ENCODE data around the gene TMIE. TPM values are rescaled to one million over a fixed set of nuclear protein-coding genes. Genes with fewer than 3 reads are reported as not detected.

Gene TMIE
- total RNA-seq, 1 experiment from 2014 or later = 0.59 TPM

DNA sequence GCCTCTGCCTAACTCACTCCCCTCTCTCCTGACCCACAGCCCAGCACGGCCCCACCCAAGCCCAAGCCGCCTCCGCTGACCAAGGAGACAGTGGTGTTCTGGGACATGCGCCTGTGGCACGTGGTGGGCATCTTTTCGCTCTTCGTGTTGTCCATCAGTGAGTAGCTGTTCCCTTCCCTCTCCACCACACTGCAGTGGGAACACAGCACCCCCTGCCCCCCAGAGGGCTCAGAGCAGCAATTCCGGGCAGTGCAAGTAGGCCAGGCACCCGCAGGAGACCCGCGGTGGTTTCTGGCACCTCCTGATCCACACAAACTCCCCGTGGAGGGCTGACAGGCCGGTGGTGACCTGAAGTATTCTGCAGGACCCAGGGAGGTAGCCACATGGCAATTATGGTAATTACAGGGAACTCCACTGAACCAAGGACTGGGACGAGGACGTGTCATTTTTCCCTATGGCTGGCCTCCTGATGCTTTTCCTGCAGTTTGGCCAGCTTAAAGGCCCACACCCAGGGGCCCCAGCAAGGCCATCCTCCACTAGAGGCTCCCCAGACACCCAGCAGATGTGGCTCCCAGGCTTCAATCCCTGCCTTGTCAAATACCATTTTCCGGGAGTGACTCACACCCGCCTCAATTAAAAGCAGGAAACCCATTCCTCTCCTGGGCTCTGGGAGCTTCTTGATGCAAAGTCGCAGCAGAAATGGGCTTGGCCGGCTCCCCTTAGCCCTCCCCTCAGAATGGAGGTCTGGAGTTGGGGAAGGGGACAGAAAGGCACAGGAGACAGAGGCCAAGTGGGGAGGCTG lies 4.8 kb downstream of the TMIE start:
- H3K27me3 ChIP-seq (ENCODE audit: control insufficient read depth, insufficient read depth, low read length) = peaks cover 3% of the 10 kb centered on the region
- no peak for DNase-seq
- H3K36me3 ChIP-seq (replicated peaks; ENCODE audit: control insufficient read depth, insufficient read depth, low read length) = no peaks in the 10 kb centered on the region
- H3K4me3 ChIP-seq (ENCODE audit: insufficient read depth, low read depth, low read length) = no peak overlapping the region

DNA sequence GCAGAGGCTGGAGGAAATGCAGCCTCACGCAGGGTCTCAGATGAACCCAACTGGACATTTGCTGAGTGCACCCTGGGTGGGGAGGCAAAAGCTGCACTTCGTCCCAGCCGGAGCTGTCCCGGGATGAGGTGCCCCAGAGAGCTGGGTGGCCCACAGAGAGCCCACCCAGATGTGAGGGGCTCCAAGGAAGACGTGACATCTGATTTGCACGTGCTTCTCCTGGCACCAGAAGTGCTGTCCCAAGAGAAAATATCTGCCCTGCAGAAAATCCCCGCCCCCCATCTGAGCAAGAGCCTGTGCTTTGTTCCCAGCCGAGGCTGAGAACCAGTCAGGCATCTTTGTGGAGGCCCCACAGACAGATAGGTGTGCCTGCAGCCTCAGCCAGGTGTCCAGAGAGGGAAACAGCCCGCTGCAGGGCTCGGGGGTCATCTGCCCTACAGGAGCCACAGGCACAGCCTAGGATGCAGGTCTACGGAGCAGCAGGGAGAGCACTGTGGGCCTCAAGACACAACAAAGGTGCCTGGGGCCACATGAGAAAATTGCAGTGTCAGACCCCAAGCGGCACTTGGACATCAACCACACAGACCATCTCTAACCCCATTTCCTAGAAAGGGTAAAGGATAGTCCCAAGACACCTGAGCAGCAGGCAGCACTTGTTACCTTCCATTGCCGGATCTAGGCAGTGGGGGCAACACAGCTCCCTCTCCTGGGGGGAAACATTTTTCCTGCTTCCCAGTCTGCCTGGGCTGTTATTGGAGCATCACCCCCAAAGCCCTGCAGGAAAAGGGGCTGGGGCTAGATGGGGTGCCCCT lies 5.8 kb downstream of the TMIE start:
- Histone ChIP-seq H3K4me3 (ENCODE audit: insufficient read depth, low read depth, low read length) (no peak overlapping the region), H3K36me3 (replicated peaks; ENCODE audit: control insufficient read depth, insufficient read depth, low read length) (no peaks in the 10 kb centered on the region), H3K27me3 (ENCODE audit: control insufficient read depth, insufficient read depth, low read length) (no peaks in the 10 kb centered on the region)
- DNase-seq = peak; percentile 75

DNA sequence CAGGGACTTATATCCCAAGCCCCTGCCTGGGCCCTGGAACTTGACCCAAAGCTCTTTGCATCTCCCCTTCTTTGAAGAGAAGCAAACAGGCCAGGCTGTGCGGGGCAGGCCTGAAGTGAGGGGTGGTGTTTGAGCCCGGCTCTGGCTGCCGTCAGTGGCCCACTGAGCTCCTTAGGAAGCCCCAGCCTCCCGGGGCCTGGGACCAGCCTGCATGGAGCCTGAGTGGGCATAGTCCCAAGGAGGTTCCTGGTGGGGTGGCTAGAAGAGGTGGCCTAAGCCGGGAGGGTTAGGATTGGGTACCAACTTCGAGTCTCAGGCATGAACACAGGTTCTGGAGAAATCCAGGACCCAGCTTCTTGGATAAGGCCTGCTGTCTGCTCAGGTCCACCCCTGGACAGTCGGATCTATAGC lies 6.4 kb downstream of the TMIE start:
- no peak for DNase-seq
- Histone ChIP-seq H3K4me3 (ENCODE audit: insufficient read depth, low read depth, low read length) (no peak overlapping the region), H3K36me3 (replicated peaks; ENCODE audit: control insufficient read depth, insufficient read depth, low read length) (no peaks in the 10 kb centered on the region), H3K27me3 (ENCODE audit: control insufficient read depth, insufficient read depth, low read length) (no peaks in the 10 kb centered on the region)

DNA sequence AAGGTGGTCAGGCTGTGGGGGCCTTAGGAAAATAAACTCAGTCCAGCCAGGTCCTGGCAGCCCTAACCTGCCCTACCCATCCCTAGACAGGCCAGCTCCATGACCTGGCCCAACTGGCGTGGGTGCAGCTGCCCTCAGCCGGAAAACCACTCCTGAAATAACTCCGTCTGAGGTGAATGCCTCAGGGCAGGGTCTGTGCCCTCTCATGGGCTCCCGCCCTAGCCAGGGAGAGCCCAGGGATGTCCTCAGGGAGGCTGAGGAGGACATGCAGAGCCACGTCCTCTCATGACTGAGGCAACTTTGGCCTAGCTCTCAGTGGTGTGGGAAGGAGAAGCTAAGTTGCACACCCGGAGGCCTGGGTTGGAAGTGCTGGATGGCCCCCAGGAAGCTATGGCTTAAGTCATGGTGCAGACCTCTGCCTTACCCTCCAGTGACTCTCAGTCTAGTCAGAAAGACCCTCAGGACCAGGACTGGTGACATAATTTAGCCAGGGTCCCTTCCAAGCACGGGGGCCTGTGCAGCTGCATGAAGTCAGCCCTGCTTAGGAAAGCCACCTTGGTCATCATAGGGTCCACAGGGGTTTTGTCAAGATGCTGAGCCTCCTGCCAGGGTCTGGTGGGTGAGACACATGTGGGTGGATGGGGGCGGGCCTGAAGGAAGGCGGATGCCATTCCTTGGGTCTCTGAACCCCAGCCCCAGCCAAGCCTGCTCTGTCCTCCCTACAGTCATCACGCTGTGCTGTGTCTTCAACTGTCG lies 7.4 kb downstream of the TMIE start:
- no peak overlapping the region for H3K4me3 ChIP-seq (ENCODE audit: insufficient read depth, low read depth, low read length)
- no peaks in the 10 kb centered on the region for H3K27me3 ChIP-seq (ENCODE audit: control insufficient read depth, insufficient read depth, low read length)
- H3K36me3 ChIP-seq (replicated peaks; ENCODE audit: control insufficient read depth, insufficient read depth, low read length) = no peaks in the 10 kb centered on the region
- no peak for DNase-seq

DNA sequence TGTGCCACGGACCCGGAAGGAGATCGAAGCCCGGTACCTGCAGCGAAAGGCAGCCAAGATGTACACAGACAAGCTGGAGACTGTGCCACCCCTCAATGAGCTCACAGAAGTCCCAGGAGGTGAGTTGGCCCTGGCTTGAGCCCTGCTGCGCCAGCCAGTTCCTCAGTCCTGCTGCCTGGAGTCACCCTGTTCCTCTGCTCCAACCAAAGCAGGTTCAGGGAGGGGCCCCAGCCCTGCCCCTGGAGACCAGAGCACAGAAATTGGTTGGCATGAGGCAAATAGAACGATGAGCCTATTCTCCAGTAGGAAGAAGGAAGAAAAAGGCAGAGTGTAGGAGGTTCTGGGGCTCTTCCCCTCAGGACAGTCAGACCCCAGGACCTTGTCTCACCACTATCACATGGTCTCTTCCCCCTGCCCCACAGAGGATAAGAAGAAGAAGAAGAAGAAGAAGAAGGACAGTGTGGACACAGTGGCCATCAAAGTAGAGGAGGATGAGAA lies 8.0 kb downstream of the TMIE start:
- no peak for DNase-seq
- H3K36me3 ChIP-seq (replicated peaks; ENCODE audit: control insufficient read depth, insufficient read depth, low read length) = no peaks in the 10 kb centered on the region
- no peak overlapping the region for H3K4me3 ChIP-seq (ENCODE audit: insufficient read depth, low read depth, low read length)
- no peaks in the 10 kb centered on the region for H3K27me3 ChIP-seq (ENCODE audit: control insufficient read depth, insufficient read depth, low read length)

DNA sequence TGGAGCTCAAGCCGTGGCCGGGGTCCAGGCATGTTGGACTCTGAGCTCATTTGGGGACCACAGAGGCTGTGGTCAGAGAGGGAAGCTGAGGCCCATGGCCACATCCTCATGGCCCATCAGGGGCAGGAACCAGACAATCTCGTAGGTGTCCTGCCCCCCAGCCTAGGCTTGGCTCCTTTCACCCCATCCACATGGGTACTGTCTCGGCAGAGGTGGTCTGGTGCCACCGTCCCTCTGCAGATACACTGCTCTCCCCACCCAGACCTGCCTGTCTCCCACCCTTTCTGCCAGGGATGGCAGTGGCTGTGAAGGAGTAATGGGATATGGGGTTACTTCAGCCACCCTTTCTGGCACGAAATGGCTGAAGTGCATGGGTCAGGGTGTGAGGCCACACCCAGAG lies 8.5 kb downstream of the TMIE start:
- DNase-seq = no peak
- H3K4me3 ChIP-seq (ENCODE audit: insufficient read depth, low read depth, low read length) = no peak overlapping the region
- H3K27me3 ChIP-seq (ENCODE audit: control insufficient read depth, insufficient read depth, low read length) = no peaks in the 10 kb centered on the region
- H3K36me3 ChIP-seq (replicated peaks; ENCODE audit: control insufficient read depth, insufficient read depth, low read length) = no peaks in the 10 kb centered on the region

DNA sequence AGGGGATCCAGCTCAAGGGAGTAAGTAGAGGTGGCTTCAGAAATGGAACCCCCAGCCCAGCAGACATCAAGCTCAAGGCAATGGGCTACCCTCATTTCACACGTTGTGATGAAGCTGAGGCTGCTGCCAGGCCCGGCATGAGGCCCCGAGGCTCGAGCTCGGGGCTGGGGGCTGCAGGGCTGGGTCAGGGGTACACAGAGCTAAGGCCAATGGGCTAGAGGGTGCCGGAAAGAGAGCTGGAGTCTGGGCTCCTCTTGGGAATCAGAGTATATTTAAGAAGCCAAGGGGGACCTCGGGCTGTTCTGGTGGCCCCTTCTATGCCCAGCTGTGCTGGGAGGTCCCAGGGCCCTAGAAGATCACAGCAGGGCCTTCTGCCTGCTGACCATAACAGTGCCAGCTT lies 9.0 kb downstream of the TMIE start:
- Histone ChIP-seq H3K4me3 (ENCODE audit: insufficient read depth, low read depth, low read length) (no peak overlapping the region), H3K27me3 (ENCODE audit: control insufficient read depth, insufficient read depth, low read length) (no peaks in the 10 kb centered on the region), H3K36me3 (replicated peaks; ENCODE audit: control insufficient read depth, insufficient read depth, low read length) (no peaks in the 10 kb centered on the region)
- no peak for DNase-seq

DNA sequence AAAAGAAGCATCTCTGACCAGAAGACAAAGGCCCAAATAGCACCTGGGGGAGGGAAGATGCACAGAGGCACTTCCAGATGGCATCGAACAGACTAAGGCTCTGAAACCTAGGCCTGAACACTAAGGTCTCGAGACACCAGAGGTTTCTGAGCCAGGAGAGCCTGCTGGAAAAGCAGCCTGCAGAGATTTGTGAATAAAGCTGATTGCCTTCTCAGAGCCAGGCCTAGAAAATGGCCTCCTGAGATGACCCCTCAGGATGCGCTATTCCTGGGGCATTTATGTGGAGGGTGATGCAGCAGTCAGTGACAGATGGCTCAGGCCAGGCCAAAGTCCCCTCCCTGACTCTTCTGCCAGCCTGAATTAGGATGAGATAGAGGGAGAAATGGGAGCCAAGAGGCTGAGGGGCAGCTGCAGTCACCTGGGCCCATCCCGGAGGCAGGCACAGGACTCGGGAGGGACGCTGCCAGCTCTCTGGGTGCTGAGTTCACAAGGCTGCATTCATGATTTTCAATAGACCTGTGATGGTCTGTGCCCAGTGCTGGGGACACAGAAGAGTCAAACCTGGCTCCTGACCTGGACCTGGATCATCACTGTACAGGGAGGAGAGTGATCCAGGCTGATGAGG lies 9.6 kb downstream of the TMIE start:
- no peak overlapping the region for H3K4me3 ChIP-seq (ENCODE audit: insufficient read depth, low read depth, low read length)
- DNase-seq = peak; percentile 45
- H3K27me3 ChIP-seq (ENCODE audit: control insufficient read depth, insufficient read depth, low read length) = no peaks in the 10 kb centered on the region

DNA sequence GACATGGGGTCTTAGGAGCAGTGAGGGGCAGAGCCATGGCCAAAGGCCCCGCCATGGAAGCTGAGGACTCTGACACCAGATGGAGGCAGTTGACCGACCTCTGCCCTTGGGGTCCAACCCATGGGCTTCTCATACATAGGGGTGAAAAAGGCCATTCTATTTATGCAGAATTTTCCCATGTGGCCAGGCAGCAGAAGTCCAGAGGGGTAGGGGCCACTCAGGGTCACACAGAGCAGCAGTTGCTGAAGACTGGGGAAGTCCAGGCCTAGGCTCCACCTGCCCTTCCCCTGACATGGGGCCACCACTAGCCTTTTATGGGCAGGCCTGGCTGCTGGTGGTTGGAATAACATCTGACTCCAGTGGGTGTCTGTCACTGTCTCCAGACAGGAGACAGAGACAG lies 10.1 kb downstream of the TMIE start:
- Histone ChIP-seq H3K4me3 (ENCODE audit: insufficient read depth, low read depth, low read length) (no peak overlapping the region), H3K27me3 (ENCODE audit: control insufficient read depth, insufficient read depth, low read length) (no peaks in the 10 kb centered on the region), H3K36me3 (replicated peaks; ENCODE audit: control insufficient read depth, insufficient read depth, low read length) (no peaks in the 10 kb centered on the region)
- peak; percentile 36 for DNase-seq

More for the DNA sequence above, 9.6 kb downstream of the TMIE start:
- H3K36me3 ChIP-seq (replicated peaks; ENCODE audit: control insufficient read depth, insufficient read depth, low read length) = no peaks in the 10 kb centered on the region

DNA sequence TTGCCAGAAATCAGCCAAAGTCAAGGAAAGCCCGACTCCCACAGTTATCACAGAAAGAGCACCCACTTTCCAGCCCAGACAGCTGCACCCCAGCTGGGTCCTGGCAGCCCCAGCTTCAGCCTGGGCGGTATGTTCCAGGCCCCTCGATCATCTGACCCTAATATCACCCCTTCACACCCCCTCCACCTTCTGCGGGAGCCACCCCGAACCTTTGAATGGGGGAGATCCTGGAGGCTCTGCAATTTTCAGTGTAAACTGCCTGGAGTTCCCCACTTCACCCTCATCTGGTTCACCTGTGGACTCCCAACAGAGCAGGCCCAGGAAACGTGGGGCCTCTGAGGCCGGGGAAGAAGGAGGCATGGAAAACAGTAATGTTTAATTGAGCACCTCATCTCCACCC lies 10.6 kb downstream of the TMIE start:
- peak; percentile 38 for DNase-seq
- Histone ChIP-seq H3K36me3 (replicated peaks; ENCODE audit: control insufficient read depth, insufficient read depth, low read length) (no peaks in the 10 kb centered on the region), H3K27me3 (ENCODE audit: control insufficient read depth, insufficient read depth, low read length) (no peaks in the 10 kb centered on the region), H3K4me3 (ENCODE audit: insufficient read depth, low read depth, low read length) (no peak overlapping the region)

DNA sequence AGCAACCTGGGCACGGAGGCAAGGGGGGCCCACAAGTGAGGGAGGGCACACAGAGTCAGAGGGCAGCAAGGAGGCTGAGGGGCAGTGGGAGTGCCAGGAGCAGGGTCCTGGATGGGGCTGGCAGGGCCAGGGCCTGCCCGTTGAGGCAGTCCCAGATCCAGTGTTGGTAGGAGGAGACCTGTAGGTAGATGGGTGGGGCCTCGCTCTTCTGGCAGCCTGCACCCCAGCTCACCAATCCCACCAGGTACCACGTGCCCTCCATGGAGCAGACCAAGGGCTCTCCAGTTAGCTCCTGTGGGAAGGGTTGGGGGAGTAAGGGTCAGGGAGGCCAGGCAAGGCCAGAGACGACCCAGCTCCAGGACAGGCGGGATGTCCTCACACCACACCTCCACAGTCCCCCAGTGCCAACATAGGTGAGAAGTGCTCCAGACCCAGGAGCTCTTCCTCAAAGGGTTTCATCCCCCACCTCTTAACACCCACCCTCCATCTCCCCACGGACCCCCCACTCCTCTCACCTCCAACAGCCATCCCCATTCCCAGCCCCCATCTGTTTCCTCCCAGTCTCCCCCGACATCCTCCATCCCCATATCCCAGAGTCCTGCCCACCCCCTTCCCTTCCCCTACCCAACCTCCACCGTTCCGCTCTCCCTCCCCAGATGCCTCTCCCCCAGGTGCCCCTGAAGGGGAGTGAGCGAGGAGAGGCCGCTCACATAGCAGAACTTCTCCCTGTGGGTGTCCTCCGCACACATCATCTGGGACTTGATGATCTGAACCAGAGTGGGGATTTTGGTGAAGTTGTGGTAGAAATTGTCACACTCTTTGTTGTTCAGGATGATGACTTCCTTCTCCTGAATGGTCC lies 11.2 kb downstream of the TMIE start:
- peak; percentile 52 for DNase-seq
- no peaks in the 10 kb centered on the region for H3K36me3 ChIP-seq (replicated peaks; ENCODE audit: control insufficient read depth, insufficient read depth, low read length)
- no peak overlapping the region for H3K4me3 ChIP-seq (ENCODE audit: insufficient read depth, low read depth, low read length)
- H3K27me3 ChIP-seq (ENCODE audit: control insufficient read depth, insufficient read depth, low read length) = no peaks in the 10 kb centered on the region

DNA sequence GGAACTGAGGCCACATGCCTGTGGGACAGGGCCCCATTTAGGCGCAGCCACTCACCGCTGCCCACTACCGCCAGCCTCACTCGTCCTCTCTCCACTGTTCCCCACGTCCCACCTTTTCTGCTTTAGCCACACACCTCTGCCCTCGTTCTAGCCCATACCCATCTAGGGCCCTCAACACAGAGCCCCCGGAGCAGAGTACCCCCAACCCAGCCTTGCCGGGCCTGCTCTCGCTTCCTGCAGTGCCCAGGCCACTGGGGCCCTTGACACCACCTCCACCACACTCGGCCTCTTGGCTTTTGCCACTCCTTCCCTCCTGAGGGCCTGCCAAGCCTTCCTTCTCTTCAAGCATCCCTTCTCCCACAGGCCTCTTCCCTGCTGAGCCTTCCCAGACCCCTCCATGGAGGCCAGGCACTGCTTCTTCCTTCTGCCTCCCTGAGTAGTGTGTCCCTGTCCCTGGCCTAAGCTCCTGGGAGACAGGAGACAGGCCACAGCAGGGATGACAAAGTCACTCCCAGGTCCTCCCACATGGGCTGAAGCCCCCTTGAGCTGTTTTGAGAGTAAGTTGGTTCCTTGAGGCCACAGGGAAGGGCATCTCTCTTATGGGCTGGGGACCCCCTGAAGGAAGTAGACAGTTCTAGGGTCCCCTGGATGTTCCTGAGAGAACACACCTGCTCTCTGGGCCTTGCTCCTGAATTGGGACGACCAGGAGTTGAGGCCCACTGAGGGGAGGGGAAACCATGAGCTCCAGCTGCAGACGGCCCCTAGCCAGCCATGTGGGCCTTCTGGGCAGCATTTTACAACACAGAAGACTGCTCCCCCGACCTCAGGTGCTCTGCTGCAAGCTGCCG lies 12.1 kb downstream of the TMIE start:
- no peaks in the 10 kb centered on the region for H3K36me3 ChIP-seq (replicated peaks; ENCODE audit: control insufficient read depth, insufficient read depth, low read length)
- DNase-seq = no peak
- no peaks in the 10 kb centered on the region for H3K27me3 ChIP-seq (ENCODE audit: control insufficient read depth, insufficient read depth, low read length)
- no peak overlapping the region for H3K4me3 ChIP-seq (ENCODE audit: insufficient read depth, low read depth, low read length)

Data from H7 (cell line).